Skeletal muscle tissue (tissue), 4 donors: ENCODE data around the gene FBXO36. TPM values are rescaled to one million over a fixed set of nuclear protein-coding genes. Genes with fewer than 3 reads are reported as not detected.
A peak's percentile ranks its signal among the peaks of the same experiment; 100 is the strongest.

Source experiments
- H3K27ac ChIP-seq: one replicate; pipeline ENCODE4 v1.7.0; 2013; ENCODE audit warnings: mild to moderate bottlenecking, low read depth, low read length, inconsistent platforms
- H3K27me3 ChIP-seq, 3 donors: one replicate each; pipeline ENCODE4 v1.7.0; 2013; ENCODE audit warnings: low read length in 3 of 3; ENCODE audit not compliant: control insufficient read depth in 3 of 3, insufficient read depth in 3 of 3
- H3K36me3 ChIP-seq, 3 donors: one replicate each; pipeline ENCODE4 v1.7.0; 2013; ENCODE audit warnings: low read length in 3 of 3; ENCODE audit not compliant: control insufficient read depth in 3 of 3, insufficient read depth in 3 of 3
- H3K4me1 ChIP-seq, 3 donors: one replicate each; pipeline ENCODE4 v1.7.0; 2013; ENCODE audit warnings: low read length in 3 of 3, mild to moderate bottlenecking in 3 of 3; ENCODE audit not compliant: control insufficient read depth in 3 of 3, insufficient read depth in 3 of 3
- H3K4me3 ChIP-seq, 3 donors: one replicate each; pipeline ENCODE4 v1.7.0; 2013; ENCODE audit warnings: low read length in 3 of 3
- H3K9ac ChIP-seq, 3 donors: one replicate each; pipeline ENCODE4 v1.7.0; 2013; ENCODE audit warnings: low read length in 3 of 3, mild to moderate bottlenecking in 3 of 3, moderate library complexity in 2 of 3, low read depth in 1 of 3
- H3K9me3 ChIP-seq, 3 donors: one replicate each; pipeline ENCODE4 v1.7.0; 2013; ENCODE audit warnings: low read length in 3 of 3; ENCODE audit not compliant: control insufficient read depth in 3 of 3
- total RNA-seq: library from RNA; depleted of rRNA; stranded (reverse); fragments of >200 nt; gene quantifications from one replicate; pipeline ENCODE4 v1.2.3, GENCODE V29; 2014
- donor health status: Osteomylitis.

The FBXO36 gene, protein sequence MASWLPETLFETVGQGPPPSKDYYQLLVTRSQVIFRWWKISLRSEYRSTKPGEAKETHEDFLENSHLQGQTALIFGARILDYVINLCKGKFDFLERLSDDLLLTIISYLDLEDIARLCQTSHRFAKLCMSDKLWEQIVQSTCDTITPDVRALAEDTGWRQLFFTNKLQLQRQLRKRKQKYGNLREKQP
- 2.1 TPM for total RNA-seq

DNA sequence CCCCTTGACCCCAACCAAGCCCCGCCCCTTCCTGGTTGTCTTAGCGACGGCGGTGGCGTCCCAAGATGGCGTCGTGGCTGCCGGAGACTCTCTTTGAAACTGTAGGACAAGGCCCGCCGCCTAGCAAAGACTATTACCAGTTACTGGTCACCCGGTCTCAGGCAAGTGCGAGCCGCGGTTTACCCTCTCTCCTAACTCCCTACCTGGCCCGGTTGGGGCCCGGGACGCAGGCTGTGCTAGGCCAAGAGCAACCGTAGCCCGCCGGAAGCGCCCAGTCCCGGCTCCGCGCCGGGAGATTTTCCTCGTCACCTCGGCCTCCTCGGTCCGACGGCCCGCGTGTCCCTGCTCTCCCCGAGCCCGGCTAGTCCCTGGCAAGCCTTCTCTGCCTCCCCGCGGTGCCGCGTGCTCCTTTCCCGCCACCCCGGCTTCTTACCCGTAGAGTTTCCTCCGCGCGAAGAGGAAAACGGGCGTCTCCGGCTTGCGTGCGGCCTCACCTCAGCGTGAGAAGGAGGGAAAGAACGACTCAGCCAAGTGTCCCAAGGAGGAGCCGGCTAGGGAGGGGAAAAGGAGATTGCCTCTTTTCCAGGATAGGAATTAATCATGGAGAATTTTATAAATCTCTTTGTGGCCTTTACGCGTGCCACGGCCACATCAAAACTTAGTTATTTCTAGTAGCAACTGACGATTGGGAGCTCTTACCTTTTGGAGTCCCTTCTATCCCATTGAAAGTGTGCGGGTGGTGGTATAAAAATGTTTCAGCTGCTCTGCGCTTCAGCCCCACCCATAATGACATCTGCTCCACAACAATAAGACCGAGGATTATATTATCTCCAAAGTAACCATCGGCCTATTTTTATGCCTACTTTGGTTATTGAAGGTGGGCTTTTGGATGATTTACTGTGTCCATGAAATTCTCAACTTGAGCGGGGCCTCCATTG is at the start of gene FBXO36:
Gene FBXO36 (plus strand): TSS at position 55 of the 938 bp plus-strand sequence. CDS start 11 bp downstream, at position 66.
- Histone ChIP-seq H3K9me3 (no peaks in the 10 kb centered on the region), H3K36me3 (peaks cover 0 to 3% (median 0%) of the 10 kb centered on the region in 3 donors), H3K27me3 (no peaks in the 10 kb centered on the region), H3K9ac (peak within 1 kb of the TSS; percentile 93 to 96 (median 95)), H3K4me3 (peak within 1 kb of the TSS; percentile 93 to 94 (median 94)), H3K4me1 (peaks cover 13 to 20% (median 18%) of the 10 kb centered on the region in 3 donors), H3K27ac (peak within 1 kb of the TSS; percentile 98)

DNA sequence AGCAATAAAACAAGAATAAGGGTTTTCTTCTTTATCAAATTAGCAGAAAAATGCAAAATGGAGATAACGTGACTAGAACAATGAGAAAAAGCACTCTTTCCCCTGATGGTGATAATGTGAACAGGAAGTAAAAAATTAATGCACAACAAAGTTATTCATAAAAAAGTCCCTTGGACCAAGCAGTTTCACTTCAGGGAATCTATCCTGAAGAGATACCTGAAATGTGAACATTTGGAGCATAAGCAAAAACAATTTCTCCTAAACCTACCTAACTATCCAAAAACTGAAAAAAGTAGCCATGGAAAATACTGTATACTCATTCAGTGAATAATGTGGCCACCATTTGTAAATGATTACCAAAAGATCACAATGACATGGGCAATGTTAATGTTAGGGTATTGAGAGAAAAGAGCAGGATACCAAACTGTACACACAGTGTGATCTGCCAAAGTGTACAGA is 49.2 kb upstream of the FBXO36 start:
- H3K9me3 ChIP-seq = no peaks in the 10 kb centered on the region
- H3K27me3 ChIP-seq = no peaks in the 10 kb centered on the region
- peaks cover 3 to 12% (median 3%) of the 10 kb centered on the region in 3 donors for H3K36me3 ChIP-seq
- no peak overlapping the region for H3K4me3 ChIP-seq
- H3K9ac ChIP-seq = no peak overlapping the region
- H3K4me1 ChIP-seq = peaks cover 0 to 16% (median 9%) of the 10 kb centered on the region in 3 donors
- no peak overlapping the region for H3K27ac ChIP-seq

DNA sequence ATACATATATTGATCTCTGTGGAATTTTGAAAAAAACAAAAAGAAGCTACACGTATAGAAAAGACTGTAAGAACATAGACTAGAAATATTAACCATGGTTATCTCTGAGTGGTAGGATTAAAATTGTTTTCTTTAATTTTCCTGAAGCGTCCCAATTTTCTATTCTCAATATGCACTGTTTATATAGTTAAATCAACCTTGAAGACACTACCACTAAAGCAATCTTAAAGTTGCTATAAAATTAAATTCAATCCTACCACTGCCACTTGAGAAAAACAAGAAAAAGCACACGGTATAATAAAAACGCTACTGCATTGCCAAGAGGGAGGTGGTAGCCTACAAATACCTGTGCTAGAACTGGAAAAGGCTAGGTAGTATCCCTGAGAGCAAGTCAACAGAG is 47.7 kb upstream of the FBXO36 start:
- Histone ChIP-seq H3K9me3 (no peaks in the 10 kb centered on the region), H3K27ac (no peak overlapping the region), H3K4me1 (peaks cover 0 to 7% (median 3%) of the 10 kb centered on the region in 3 donors), H3K9ac (no peak overlapping the region), H3K27me3 (no peaks in the 10 kb centered on the region), H3K4me3 (no peak overlapping the region), H3K36me3 (peaks cover 3 to 19% (median 8%) of the 10 kb centered on the region in 3 donors)

DNA sequence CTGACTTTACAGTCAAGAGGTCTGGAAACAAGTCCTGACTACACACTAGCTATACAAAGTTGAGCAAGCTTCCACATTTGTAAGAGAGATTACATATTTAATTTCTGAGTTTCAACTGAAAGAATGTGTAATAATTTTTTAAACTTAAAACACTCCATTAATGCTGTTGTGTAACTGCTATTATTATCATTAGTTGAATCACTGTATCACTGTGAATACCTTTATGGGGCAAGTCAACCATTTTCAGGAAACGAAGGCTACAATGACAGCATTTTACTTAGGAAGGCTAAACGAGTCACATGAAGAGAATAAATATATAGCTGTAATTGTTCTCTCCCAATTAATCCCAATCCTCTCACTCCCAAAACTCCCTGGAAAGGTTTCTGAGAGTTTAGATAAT is 46.8 kb upstream of the FBXO36 start:
- no peak overlapping the region for H3K4me3 ChIP-seq
- H3K27me3 ChIP-seq = no peaks in the 10 kb centered on the region
- H3K9ac ChIP-seq = no peak overlapping the region
- H3K27ac ChIP-seq = no peak overlapping the region
- H3K9me3 ChIP-seq = no peaks in the 10 kb centered on the region
- peaks cover 0 to 3% (median 0%) of the 10 kb centered on the region in 3 donors for H3K4me1 ChIP-seq
- H3K36me3 ChIP-seq = peaks cover 3 to 24% (median 9%) of the 10 kb centered on the region in 3 donors

DNA sequence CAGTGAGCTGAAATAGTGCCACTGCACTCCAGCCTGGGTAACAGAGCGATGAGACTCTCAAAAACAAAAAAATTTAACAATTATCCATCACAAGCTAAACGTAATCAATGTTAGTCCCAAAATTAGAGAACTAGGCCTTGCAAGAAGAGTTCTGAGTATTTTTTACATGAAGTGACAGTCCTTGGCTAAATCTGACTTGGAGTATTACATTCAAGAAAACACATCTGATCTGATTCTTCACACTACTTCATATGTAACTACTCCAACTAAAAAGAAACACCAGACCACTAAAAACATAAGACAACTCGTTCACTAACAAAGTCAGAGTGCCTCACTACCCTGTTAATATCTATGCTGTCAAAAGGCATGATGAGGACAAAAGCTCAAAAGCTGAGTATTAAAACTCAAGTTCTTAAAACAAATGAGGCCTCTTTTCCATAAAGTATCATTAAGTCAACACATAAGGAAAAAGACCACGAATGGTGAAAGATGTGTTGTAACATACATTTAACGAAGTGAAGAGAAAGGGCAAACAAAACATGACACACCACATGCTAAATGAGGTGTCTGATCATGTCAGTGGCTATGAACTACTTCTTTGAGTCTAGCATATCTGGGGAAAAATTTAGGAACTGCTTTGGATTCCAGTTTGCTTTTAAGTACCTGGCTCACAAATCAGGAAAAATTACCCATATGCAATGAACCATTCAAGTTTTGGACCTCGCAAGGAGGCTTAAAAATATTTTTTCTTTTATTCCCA is 42.9 kb upstream of the FBXO36 start:
- H3K9me3 ChIP-seq = no peaks in the 10 kb centered on the region
- H3K4me1 ChIP-seq = no peaks in the 10 kb centered on the region
- H3K27me3 ChIP-seq = no peaks in the 10 kb centered on the region
- H3K27ac ChIP-seq = no peak overlapping the region
- no peak overlapping the region for H3K9ac ChIP-seq
- no peak overlapping the region for H3K4me3 ChIP-seq
- H3K36me3 ChIP-seq = peaks cover 3 to 22% (median 9%) of the 10 kb centered on the region in 3 donors

DNA sequence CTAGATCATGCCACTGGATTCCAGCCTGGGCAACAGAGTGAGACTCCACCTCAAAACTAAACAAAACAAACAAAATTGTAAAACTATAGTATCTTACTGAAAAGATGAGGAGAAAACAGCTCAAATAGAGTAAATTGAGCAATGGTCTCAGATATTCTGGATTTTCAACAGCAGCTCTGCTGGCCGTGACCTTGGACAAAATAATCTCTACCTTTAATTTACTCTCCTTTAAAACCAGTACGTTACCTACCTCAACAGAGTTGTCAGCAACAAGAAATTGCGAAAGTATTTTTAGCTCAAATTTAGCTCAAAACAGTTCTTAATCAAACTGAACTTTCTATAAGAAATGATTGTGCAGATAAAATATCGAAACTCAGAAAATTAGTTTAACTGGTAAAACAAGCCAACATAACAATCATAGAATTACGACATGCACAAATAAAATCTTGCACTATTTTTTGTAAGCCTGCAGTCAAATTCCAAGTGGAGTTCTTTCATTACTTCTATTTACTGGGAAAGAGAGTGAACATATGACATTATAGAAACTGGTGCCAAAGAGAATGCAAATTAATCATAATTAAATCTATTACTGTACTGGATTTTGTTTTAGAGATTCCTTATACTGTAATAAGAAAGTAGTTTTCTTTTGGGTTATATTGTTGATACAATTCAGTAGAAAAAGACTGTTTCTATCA is 41.3 kb upstream of the FBXO36 start:
- no peak overlapping the region for H3K27ac ChIP-seq
- H3K27me3 ChIP-seq = no peaks in the 10 kb centered on the region
- H3K4me1 ChIP-seq = peaks cover under 1 to 10% (median 1%) of the 10 kb centered on the region in 3 donors
- no peak overlapping the region for H3K4me3 ChIP-seq
- no peaks in the 10 kb centered on the region for H3K9me3 ChIP-seq
- no peak overlapping the region for H3K9ac ChIP-seq
- H3K36me3 ChIP-seq = peaks cover 3 to 22% (median 9%) of the 10 kb centered on the region in 3 donors

DNA sequence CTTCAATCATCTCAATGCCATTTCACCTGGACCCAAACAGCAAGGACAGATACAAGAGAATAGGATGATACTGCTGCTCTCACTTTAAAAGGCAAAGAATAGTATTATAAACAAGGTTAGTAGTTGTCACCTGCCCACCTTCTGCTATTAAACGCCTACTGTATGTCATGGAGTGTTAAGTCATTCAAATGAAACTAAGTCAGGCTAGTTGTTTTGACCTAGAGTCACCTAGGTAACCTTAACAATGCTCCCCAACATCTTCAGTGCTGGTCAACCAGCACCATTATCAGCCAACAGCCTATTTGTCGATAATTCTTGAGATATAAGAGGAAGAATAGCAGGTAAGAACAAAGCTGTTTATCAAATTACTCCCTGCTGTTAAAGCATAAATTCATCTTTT is 39.7 kb upstream of the FBXO36 start:
- Histone ChIP-seq H3K4me3 (no peak overlapping the region), H3K9ac (no peak overlapping the region), H3K9me3 (no peaks in the 10 kb centered on the region), H3K4me1 (peaks cover 2 to 16% (median 9%) of the 10 kb centered on the region in 3 donors), H3K36me3 (peaks cover 3 to 16% (median 9%) of the 10 kb centered on the region in 3 donors), H3K27me3 (no peaks in the 10 kb centered on the region), H3K27ac (no peak overlapping the region)

DNA sequence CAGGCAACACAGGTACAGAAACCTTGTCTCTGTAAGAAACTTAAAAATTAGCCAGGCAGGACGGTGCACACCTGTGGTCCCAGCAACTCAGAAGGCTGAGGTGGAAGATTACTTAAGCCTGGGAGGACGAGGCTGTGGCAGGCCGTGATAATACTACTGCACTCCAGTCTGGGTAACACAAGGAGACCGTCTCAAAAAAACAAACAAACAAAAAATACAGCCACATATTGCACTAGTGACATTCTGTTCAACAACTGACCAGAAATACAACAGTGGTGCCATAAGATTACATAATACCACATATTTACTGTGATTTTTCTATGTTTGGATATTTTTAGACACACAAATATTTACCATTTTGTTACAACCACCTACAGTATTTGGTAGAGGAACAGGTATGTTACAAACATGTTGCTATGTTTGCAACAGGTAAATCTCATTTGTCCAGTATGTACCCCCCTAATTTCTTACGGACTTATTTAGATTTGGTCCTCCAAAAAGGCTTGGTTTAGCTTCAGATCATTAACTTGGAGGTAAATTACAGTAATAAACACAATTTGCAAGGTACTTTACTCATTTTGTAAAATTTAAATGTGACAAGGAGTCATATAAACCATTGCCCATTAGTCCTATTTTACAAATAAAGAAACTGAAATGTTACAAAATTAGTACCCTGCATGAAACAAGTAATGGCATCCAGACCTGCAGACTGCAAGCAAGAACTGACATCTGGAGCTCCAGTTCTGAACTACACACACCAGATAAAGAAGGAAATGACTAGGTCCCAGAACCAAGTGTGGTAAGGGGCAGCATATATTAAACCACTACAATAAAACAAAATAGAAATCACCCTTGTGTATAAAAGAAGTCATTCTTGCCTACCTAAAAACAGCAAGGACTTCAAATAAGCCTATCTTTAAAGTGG is 37.3 kb upstream of the FBXO36 start:
- Histone ChIP-seq H3K4me3 (no peak overlapping the region), H3K27me3 (no peaks in the 10 kb centered on the region), H3K27ac (no peak overlapping the region), H3K36me3 (peaks cover 0 to 3% (median 0%) of the 10 kb centered on the region in 3 donors), H3K9me3 (no peaks in the 10 kb centered on the region), H3K9ac (no peak overlapping the region), H3K4me1 (peaks cover 2 to 16% (median 11%) of the 10 kb centered on the region in 3 donors)
